Measurements from ENCODE around the gene CPLANE2. TPM values are rescaled to one million over a fixed set of nuclear protein-coding genes. Genes with fewer than 3 reads are reported as not detected.

The CPLANE2 gene
- total RNA-seq, 2 experiments from 2014 or later: 11.6 to 15.4 TPM

DNA sequence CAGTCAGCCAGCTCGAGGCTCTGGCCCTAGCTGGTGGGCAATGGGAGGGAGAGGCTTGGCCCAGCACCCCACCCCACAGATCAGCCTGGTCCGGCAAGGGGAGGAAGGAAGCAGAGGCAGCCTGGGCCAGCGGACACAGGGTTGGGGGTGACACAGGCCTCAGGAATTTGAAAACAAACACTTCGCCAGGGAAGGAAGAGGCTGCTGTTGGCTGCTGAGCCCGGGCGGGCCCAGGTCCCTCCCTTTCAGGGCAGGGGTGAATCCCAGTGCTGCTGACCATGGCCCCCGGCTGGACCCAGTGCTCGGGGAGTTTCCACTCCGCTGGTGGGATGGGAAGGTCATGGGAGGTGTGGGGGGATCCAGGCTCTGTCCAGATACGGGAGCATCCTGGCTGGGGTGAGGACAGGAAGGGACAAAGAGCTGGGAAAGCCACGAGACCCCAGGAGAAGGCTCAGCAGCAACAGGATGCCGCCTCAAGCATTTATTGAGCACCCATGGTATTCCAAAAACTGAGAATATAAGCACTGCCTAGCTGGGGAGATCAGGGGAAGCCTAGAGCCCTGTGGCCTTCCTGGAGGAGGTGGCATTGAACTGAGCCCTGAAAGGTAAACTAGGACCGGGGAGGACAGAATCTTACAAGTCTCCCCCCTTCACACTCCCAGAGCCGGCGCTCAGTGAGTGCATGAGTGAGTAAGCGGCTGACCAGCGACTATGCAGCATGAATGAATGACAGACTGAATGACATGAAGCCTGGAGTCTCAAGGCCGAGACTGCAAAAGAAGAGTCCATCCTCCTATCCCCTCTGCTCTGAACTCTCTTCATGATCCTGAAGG is 54.9 kb downstream of the CPLANE2 start:
- Histone ChIP-seq H3K9me2 (ENCODE audit: insufficient read depth, low read length) (no peaks in the 10 kb centered on the region), H3K4me1 (ENCODE audit: insufficient read depth, low read length, poor library complexity, severe bottlenecking) (no peaks in the 10 kb centered on the region), H3K9me3 (ENCODE audit: low read length) (no peaks in the 10 kb centered on the region), H3K4me2 (ENCODE audit: low read length) (no peak overlapping the region), H3K4me3 (ENCODE audit: low read depth, low read length, poor library complexity, severe bottlenecking) (no peak overlapping the region), H3K27ac (ENCODE audit: low read depth, low read length, poor library complexity, severe bottlenecking) (no peak overlapping the region), H3K79me2 (ENCODE audit: insufficient read depth, low read depth, low read length) (no peaks in the 10 kb centered on the region), H2AFZ (ENCODE audit: low read length) (no peak overlapping the region), H4K20me1 (ENCODE audit: insufficient read depth, low read length) (no peaks in the 10 kb centered on the region), H3K36me3 (ENCODE audit: insufficient read depth, low read length) (no peaks in the 10 kb centered on the region)
- no TSS peak for BruUV-seq (replicated peaks)
- CTCF ChIA-PET (ENCODE audit: unreplicated experiment): no interaction called here
- no peak for DNase-seq (ENCODE audit: low spot score)
- TF ChIP-seq CTCF (conservative IDR thresholded peaks at IDR 0.05; ENCODE audit: low read length): no peak
- no peak for TF ChIP-seq EZH2phosphoT487 (IDR thresholded peaks at IDR 0.05; ENCODE audit: borderline replicate concordance, low read depth, low read length)
- intact Hi-C loops (cut with micrococcal nuclease; ENCODE audit: unreplicated experiment): loop anchor here (10.0 kb wide), 1 partner anchor 177 kb away; the partner anchor contains the start of gene SRARP
- POLR2A ChIA-PET: interaction anchor here (0.7 to 1.1 kb wide), 2 partner anchors 13 to 33 kb away, joined by 3 to 4 read pairs; no protein-coding TSS in a partner anchor

Small RNA genes within 50 kb of the gene (small RNA-seq; reads per million reads assigned to genes)
- not detected for gene MT1XP1

Other genes starting within 250 kb of the CPLANE2 start
- not detected in 2 replicates for gene SRARP, start 232.9 kb downstream of the CPLANE2 start, total RNA-seq (2014; rRNA removed; shearing (Covaris generic))
- not detected in 2 replicates for gene SRARP, start 232.9 kb downstream of the CPLANE2 start, total RNA-seq (2022)
- not detected in 2 replicates for gene HSPB7, start 219.1 kb downstream of the CPLANE2 start, total RNA-seq (2014; rRNA removed; shearing (Covaris generic))
- gene HSPB7, start 219.1 kb downstream of the CPLANE2 start, total RNA-seq (2022): not detected in 2 replicates
- gene CLCNKA, start 215.1 kb downstream of the CPLANE2 start, total RNA-seq (2014; rRNA removed; shearing (Covaris generic)): not detected in 2 replicates
- gene CLCNKA, start 215.1 kb downstream of the CPLANE2 start, total RNA-seq (2022): not detected in 2 replicates
- gene CLCNKB, start 193.4 kb downstream of the CPLANE2 start, total RNA-seq (2014; rRNA removed; shearing (Covaris generic)): not detected in 2 replicates
- not detected in 2 replicates for gene CLCNKB, start 193.4 kb downstream of the CPLANE2 start, total RNA-seq (2022)
- gene FAM131C, start 163.5 kb downstream of the CPLANE2 start, total RNA-seq (2014; rRNA removed; shearing (Covaris generic)): not detected in 2 replicates
- not detected in 2 replicates for gene FAM131C, start 163.5 kb downstream of the CPLANE2 start, total RNA-seq (2022)
- gene EPHA2, start 81.1 kb downstream of the CPLANE2 start, total RNA-seq (2014; rRNA removed; shearing (Covaris generic)): not detected in 2 replicates
- 0.15 TPM in 1 of 2 replicates, not detected in the other for gene EPHA2, start 81.1 kb downstream of the CPLANE2 start, total RNA-seq (2022)
- gene ARHGEF19, start 24.5 kb downstream of the CPLANE2 start, total RNA-seq (2014; rRNA removed; shearing (Covaris generic)): 2.7 and 5.9 TPM in 2 replicates
- 3.9 and 6.2 TPM in 2 replicates for gene ARHGEF19, start 24.5 kb downstream of the CPLANE2 start, total RNA-seq (2022)
- gene FBXO42, start 115.3 kb upstream of the CPLANE2 start, total RNA-seq (2014; rRNA removed; shearing (Covaris generic)): 18.1 and 22.9 TPM in 2 replicates
- 18.4 and 20.0 TPM in 2 replicates for gene FBXO42, start 115.3 kb upstream of the CPLANE2 start, total RNA-seq (2022)
- 50.3 and 57.2 TPM in 2 replicates for gene SZRD1, start 130.1 kb upstream of the CPLANE2 start, total RNA-seq (2014; rRNA removed; shearing (Covaris generic))
- gene SZRD1, start 130.1 kb upstream of the CPLANE2 start, total RNA-seq (2022): 96.0 and 98.9 TPM in 2 replicates
- not detected in 2 replicates for gene SPATA21, start 200.2 kb upstream of the CPLANE2 start, total RNA-seq (2014; rRNA removed; shearing (Covaris generic))
- 0.33 and 0.40 TPM in 2 replicates for gene SPATA21, start 200.2 kb upstream of the CPLANE2 start, total RNA-seq (2022)
- gene NECAP2, start 203.5 kb upstream of the CPLANE2 start, total RNA-seq (2014; rRNA removed; shearing (Covaris generic)): 59.0 and 69.2 TPM in 2 replicates
- 47.2 and 51.8 TPM in 2 replicates for gene NECAP2, start 203.5 kb upstream of the CPLANE2 start, total RNA-seq (2022)

Data from OCI-LY7 (cell line).